Heart right ventricle (tissue), 16 donors: Measurements from ENCODE around the gene MYOM3. TPM values are rescaled to one million over a fixed set of nuclear protein-coding genes. Genes with fewer than 3 reads are reported as not detected.

ENCODE experiments used
- ATAC-seq, 8 donors: fragments of 200-7000 bp; cut with Tn5 transposase; one replicate each; pipeline ENCODE4 v1.9.1; 2020; ENCODE audit warnings: mild to moderate bottlenecking in 8 of 8, moderate library complexity in 8 of 8, moderate number of reproducible peaks in 1 of 8
- DNase-seq, 2 donors: peaks; one replicate each; pipeline ENCODE4 v3.0.0-alpha.2; 2020
- H3K27ac ChIP-seq, 10 donors: fragments of 200-600 bp; sonication (generic) in 2 of 10; one replicate each; pipeline versions ENCODE4 v1.5.0 to v1.8.0; 2020 to 2022; ENCODE audit warnings: mild to moderate bottlenecking in 3 of 10
- H3K27me3 ChIP-seq, 7 donors: fragments of 200-600 bp; one replicate each; pipeline ENCODE4 v1.8.0; 2021 to 2022; ENCODE audit warnings: mild to moderate bottlenecking in 2 of 7
- H3K36me3 ChIP-seq, 9 donors: fragments of 200-600 bp; sonication (generic) in 1 of 9; one replicate each; pipeline versions ENCODE4 v1.5.0 to v1.8.0; 2020 to 2022; ENCODE audit warnings: mild to moderate bottlenecking in 2 of 9
- H3K4me1 ChIP-seq, 9 donors: fragments of 200-600 bp; sonication (generic) in 1 of 9; one replicate each; pipeline versions ENCODE4 v1.5.0 to v1.8.0; 2020 to 2022; ENCODE audit warnings: mild to moderate bottlenecking in 4 of 9
- H3K4me3 ChIP-seq, 10 donors: fragments of 200-600 bp; sonication (generic) in 2 of 10; one replicate each; pipeline versions ENCODE4 v1.5.0 to v1.8.0; 2020 to 2022; ENCODE audit warnings: mild to moderate bottlenecking in 7 of 10, moderate library complexity in 2 of 10
- H3K9me3 ChIP-seq, 11 donors: fragments of 200-600 bp in 10 of 11; sonication (generic) in 2 of 11; one replicate each; pipeline versions ENCODE4 v1.5.0 to v1.8.0; 2013 to 2022; ENCODE audit warnings: mild to moderate bottlenecking in 2 of 11, control low read depth in 1 of 11, moderate library complexity in 1 of 11
- WGBS, 2 donors: extraction: QIAGEN DNeasy Blood & Tissue Kit; methylation state at CpG; one replicate each; pipeline ENCODE4 v1.1.7; 2013; ENCODE audit warnings: inconsistent platforms in 1 of 2; 5-methylcytosine and 5-hydroxymethylcytosine counted together
- intact Hi-C, 10 donors: fragments of 100-400 bp; cut with DNase I; formaldehyde crosslinking; loops; one replicate each; pipeline versions ENCODE4 v1.11.1 to v1.14.2; 2022
- polyA plus RNA-seq, 2 donors: library from polyadenylated mRNA; stranded (reverse); fragments of 200-250 nt; gene quantifications; one replicate each; pipeline ENCODE4 v1.2.3, GENCODE V29; 2013
- total RNA-seq, 10 donors: library from RNA; stranded (reverse); fragmentation: NEBNext Ultra II Directional in 3 of 10; extraction: Animal tissue kit (Norgen Biotek cat#: 25700) in 3 of 10; gene quantifications; one replicate each; pipeline versions ENCODE4 v1.2.1 to v1.2.4, GENCODE V29; 2021 to 2023
- TF ChIP-seq, protein P1 (sequence below), 9 donors: fragments of 200-600 bp; sonication (generic) in 2 of 9; IDR thresholded peaks; one replicate each; pipeline versions ENCODE4 v1.5.0 to v1.8.0; 2021 to 2022; ENCODE audit warnings: antibody characterized with exemption in 9 of 9, mild to moderate bottlenecking in 5 of 9, moderate library complexity in 1 of 9
- donor health status: Arrhythmogenic right ventricular cardiomyopathy.
- donor health status: ischemic (EF 13 %, LVEDD 7.1; RV severe dilation, severe dysfunction).
- donor health status: healthy with polysubstance abuse.
- donor health status: DM: no; HTN: yes; CAD: no.
- donor health status: DM: no; HTN: no; CAD: no.
- donor health status: ischemic (EF 25% LVEDD 6.9; RV normal size, moderate dysfunction).
- donor health status: ischemic (EF 25% LVEDD 5.7; RV mildly dilated, moderate dysfunction).
- donor health status: healthy.
- donor health status: DM: yes; HTN: yes; CAD: no.
- donor health status: Ischemic cardiomyopathy.
- donor health status: ischemic (EF 35%, LVEDD 5.7; RV mildly dilated, moderate dysfunction).
- donor health status: nonischemic (EF 11% LVEDD 7.7; RV severe dilation, severe dysfunction).
- donor health status: DM: yes; HTN: yes; CAD: no.
- donor health status: PGD.
- donor health status: ischemic (EF 29% LVEDD 5.4; RV normal size, mild dysfunction).
- donor health status: nonischemic (EF 23%, LVEDD 6.1; RV moderate dilation, normal function).

MYOM3 gene
- total and polyA plus RNA-seq, 12 donors = 85.3 to 428 (median 318) TPM

GRCh38 chr1:24109686-24110475, 2.1 kb downstream of the MYOM3 start:
- peaks cover 5 to 45% (median 23%) of the 10 kb centered on the region in 9 donors for H3K4me1 ChIP-seq

DNA sequence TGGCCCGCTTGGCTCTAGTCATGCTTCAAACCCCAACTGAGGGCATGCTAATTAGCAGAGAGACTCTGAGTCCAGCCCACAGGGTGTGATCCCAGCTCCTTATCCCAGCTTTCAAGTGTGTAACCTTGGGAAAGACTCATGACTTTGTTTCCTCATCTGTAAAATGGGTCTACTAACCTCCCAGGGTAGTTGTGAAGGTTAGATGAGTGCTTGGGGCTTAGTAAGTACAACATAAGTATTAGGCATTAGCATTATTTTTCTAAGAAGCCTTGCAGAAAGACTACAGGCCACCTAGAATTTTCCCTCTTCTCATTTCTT, 2.8 kb downstream of the MYOM3 start:
- H3K4me1 ChIP-seq = peaks cover 5 to 45% (median 23%) of the 10 kb centered on the region in 9 donors
- no peak for DNase-seq
- peak overlapping the region in 8 of 10 donors; percentile 4 to 59 (median 54) for H3K4me3 ChIP-seq
- intact Hi-C loops = loop anchor here in 1 of 10 donors (5.0 kb wide), 1 partner anchor 37 kb away; no protein-coding TSS in a partner anchor
- H3K27me3 ChIP-seq = peaks cover 0 to 22% (median 3%) of the 10 kb centered on the region in 7 donors
- TF ChIP-seq, protein P1, sequence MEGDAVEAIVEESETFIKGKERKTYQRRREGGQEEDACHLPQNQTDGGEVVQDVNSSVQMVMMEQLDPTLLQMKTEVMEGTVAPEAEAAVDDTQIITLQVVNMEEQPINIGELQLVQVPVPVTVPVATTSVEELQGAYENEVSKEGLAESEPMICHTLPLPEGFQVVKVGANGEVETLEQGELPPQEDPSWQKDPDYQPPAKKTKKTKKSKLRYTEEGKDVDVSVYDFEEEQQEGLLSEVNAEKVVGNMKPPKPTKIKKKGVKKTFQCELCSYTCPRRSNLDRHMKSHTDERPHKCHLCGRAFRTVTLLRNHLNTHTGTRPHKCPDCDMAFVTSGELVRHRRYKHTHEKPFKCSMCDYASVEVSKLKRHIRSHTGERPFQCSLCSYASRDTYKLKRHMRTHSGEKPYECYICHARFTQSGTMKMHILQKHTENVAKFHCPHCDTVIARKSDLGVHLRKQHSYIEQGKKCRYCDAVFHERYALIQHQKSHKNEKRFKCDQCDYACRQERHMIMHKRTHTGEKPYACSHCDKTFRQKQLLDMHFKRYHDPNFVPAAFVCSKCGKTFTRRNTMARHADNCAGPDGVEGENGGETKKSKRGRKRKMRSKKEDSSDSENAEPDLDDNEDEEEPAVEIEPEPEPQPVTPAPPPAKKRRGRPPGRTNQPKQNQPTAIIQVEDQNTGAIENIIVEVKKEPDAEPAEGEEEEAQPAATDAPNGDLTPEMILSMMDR (IDR thresholded peaks at IDR 0.05) = no peak
- ATAC-seq = no peak
- H3K9me3 ChIP-seq = no peaks in the 10 kb centered on the region
- peak overlapping the region; percentile 66 to 97 (median 94) for H3K27ac ChIP-seq
- WGBS, 2 donors = 39 to 69% methylated on average over 1 of the region's 1 CpG
- peaks cover 0 to 34% (median 0%) of the 10 kb centered on the region in 9 donors for H3K36me3 ChIP-seq

More at GRCh38 chr1:24109686-24110475, 2.1 kb downstream of the MYOM3 start:
- Histone ChIP-seq H3K27me3 (peaks cover 0 to 24% (median 5%) of the 10 kb centered on the region in 7 donors), H3K36me3 (peaks cover 0 to 27% (median 0%) of the 10 kb centered on the region in 9 donors), H3K4me3 (peak overlapping the region; percentile 14 to 59 (median 52)), H3K27ac (peak overlapping the region; percentile 87 to 97 (median 94)), H3K9me3 (no peaks in the 10 kb centered on the region)
- DNase-seq = no peak
- intact Hi-C loops = loop anchor here in 4 of 10 donors (2.0 to 5.0 kb wide), 2 partner anchors 38 to 39 kb away; no protein-coding TSS in a partner anchor
- TF ChIP-seq, protein P1 (IDR thresholded peaks at IDR 0.05) = no peak
- 68 to 70% methylated on average over 15 of the region's 15 CpGs for WGBS, 2 donors
- peak in 1 of 8 donors; percentile 1 for ATAC-seq

DNA sequence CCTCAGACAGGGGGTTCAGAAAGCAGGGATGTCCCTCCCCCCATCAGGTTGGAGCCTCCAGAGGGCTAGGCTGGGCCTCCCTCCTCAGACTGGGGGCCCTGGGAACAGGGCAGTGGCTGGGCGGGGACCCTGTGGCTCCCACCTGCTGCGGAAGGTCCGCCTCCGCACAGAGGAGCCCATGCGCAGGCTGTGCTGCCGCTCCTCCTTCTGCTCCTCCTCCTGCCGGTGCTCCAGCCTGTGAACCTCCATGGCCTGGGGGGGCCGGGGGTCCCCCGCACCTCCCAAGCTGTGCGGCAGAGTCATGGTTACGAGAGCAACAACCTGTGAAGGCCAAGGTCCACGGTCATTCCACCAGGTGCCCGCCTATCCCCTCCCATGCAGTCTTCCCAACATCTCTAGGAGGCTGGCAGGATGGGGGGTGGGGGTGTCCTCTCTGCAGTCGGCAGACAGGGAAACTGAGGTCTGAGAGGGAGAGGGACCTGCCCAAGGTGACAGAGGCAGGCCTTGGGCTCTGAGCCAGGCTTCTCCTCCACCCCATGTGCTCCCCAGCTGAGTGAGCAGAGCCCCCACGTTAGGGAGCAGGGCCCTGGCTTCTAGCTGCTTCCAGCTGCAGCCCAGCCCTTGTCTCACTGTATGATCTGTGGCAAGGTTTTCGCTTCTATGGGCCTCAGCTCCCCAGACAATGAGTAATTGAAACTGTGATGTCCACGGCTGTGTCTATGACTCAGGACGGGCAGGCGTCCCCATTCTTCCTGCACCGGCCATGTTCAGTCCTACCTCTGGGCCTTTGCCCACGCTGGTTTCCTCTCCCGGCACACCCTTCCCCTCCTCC, 3.4 kb downstream of the MYOM3 start:
- Histone ChIP-seq H3K27me3 (peaks cover 0 to 17% (median 1%) of the 10 kb centered on the region in 7 donors), H3K9me3 (no peaks in the 10 kb centered on the region), H3K4me3 (peak overlapping the region in 8 of 10 donors; percentile 4 to 59 (median 54)), H3K36me3 (peaks cover 0 to 38% (median 0%) of the 10 kb centered on the region in 9 donors), H3K4me1 (peaks cover 6 to 51% (median 26%) of the 10 kb centered on the region in 9 donors), H3K27ac (peak overlapping the region; percentile 66 to 97 (median 94))
- 63% methylated on average over 22 of the region's 22 CpGs for WGBS, 2 donors
- intact Hi-C loops = loop anchor here in 1 of 10 donors (5.0 kb wide), 1 partner anchor 36 kb away; no protein-coding TSS in a partner anchor
- TF ChIP-seq, protein P1 (IDR thresholded peaks at IDR 0.05) = no peak
- ATAC-seq = peak in 2 of 8 donors; percentile 8 to 12
- no peak for DNase-seq
